ENCODE measurements around the gene TBC1D16. TPM values are rescaled to one million over a fixed set of nuclear protein-coding genes. Genes with fewer than 3 reads are reported as not detected.
A peak's percentile ranks its signal among the peaks of the same experiment; 100 is the strongest.

The TBC1D16 gene
- total RNA-seq, 2 donors from 2014 or later: 1.9 to 2.6 TPM

GRCh38 chr17:80027043-80027435 is 8.6 kb downstream of the TBC1D16 start:
- no peak for DNase-seq
- no peak overlapping the region for H3K27ac Mint-ChIP-seq
- H3K4me1 Mint-ChIP-seq: peaks cover 7% of the 10 kb centered on the region
- no peaks in the 10 kb centered on the region for H3K27me3 Mint-ChIP-seq
- H3K36me3 Mint-ChIP-seq (ENCODE audit: low read depth): no peaks in the 10 kb centered on the region
- no peaks in the 10 kb centered on the region for H3K9me3 ChIP-seq (ENCODE audit: control insufficient read depth, low read length, poor library complexity, severe bottlenecking)
- ATAC-seq: no peak
- H3K4me3 Mint-ChIP-seq: no peak overlapping the region

- no peak overlapping the region for H3K27ac Mint-ChIP-seq
- peaks cover 2% of the 10 kb centered on the region for H3K36me3 Mint-ChIP-seq (ENCODE audit: low read depth)
- H3K27me3 Mint-ChIP-seq: no peaks in the 10 kb centered on the region
- peaks cover 6% of the 10 kb centered on the region for H3K4me1 Mint-ChIP-seq
- DNase-seq (no peak), ATAC-seq (no peak)
- no peaks in the 10 kb centered on the region for H3K9me3 ChIP-seq (ENCODE audit: control insufficient read depth, low read length, poor library complexity, severe bottlenecking)
- H3K4me3 Mint-ChIP-seq: no peak overlapping the region
Measured at GRCh38 chr17:80026359-80027042, 9.2 kb downstream of the TBC1D16 start.

- H3K9me3 ChIP-seq (ENCODE audit: control insufficient read depth, low read length, poor library complexity, severe bottlenecking): no peaks in the 10 kb centered on the region
- H3K4me1 Mint-ChIP-seq: peaks cover 5% of the 10 kb centered on the region
- ATAC-seq (no peak), DNase-seq (no peak)
- no peak overlapping the region for H3K4me3 Mint-ChIP-seq
- H3K27me3 Mint-ChIP-seq: no peaks in the 10 kb centered on the region
- no peak overlapping the region for H3K27ac Mint-ChIP-seq
- H3K36me3 Mint-ChIP-seq (ENCODE audit: low read depth): peaks cover 3% of the 10 kb centered on the region
Measured at GRCh38 chr17:80025796-80026195, 9.9 kb downstream of the TBC1D16 start.

GRCh38 chr17:80025140-80025539 is 10.5 kb downstream of the TBC1D16 start:
- DNase-seq (no peak), ATAC-seq (no peak)
- Mint-ChIP-seq H3K36me3 (ENCODE audit: low read depth) (peaks cover 3% of the 10 kb centered on the region), H3K27me3 (no peaks in the 10 kb centered on the region), H3K27ac (no peak overlapping the region), H3K4me3 (no peak overlapping the region), H3K4me1 (peaks cover 5% of the 10 kb centered on the region)
- H3K9me3 ChIP-seq (ENCODE audit: control insufficient read depth, low read length, poor library complexity, severe bottlenecking): no peaks in the 10 kb centered on the region

GRCh38 chr17:80024206-80024972 is 11.3 kb downstream of the TBC1D16 start:
- no peaks in the 10 kb centered on the region for H3K27me3 Mint-ChIP-seq
- no peak for ATAC-seq

GRCh38 chr17:80023481-80024205 is 12.0 kb downstream of the TBC1D16 start:
- DNase-seq: no peak
- no peaks in the 10 kb centered on the region for H3K9me3 ChIP-seq (ENCODE audit: control insufficient read depth, low read length, poor library complexity, severe bottlenecking)
- ATAC-seq: no peak
- Mint-ChIP-seq H3K4me1 (peaks cover 3% of the 10 kb centered on the region), H3K27ac (no peak overlapping the region), H3K4me3 (no peak overlapping the region), H3K36me3 (ENCODE audit: low read depth) (peaks cover 3% of the 10 kb centered on the region), H3K27me3 (no peaks in the 10 kb centered on the region)

More at GRCh38 chr17:80024206-80024972, 11.3 kb downstream of the TBC1D16 start:
- H3K4me1 Mint-ChIP-seq: peaks cover 5% of the 10 kb centered on the region
- no peak overlapping the region for H3K4me3 Mint-ChIP-seq
- no peak for DNase-seq
- H3K27ac Mint-ChIP-seq: no peak overlapping the region
- peaks cover 3% of the 10 kb centered on the region for H3K36me3 Mint-ChIP-seq (ENCODE audit: low read depth)
- H3K9me3 ChIP-seq (ENCODE audit: control insufficient read depth, low read length, poor library complexity, severe bottlenecking): no peaks in the 10 kb centered on the region

- peaks cover 3% of the 10 kb centered on the region for H3K36me3 Mint-ChIP-seq (ENCODE audit: low read depth)
- no peaks in the 10 kb centered on the region for H3K27me3 Mint-ChIP-seq
- H3K4me1 Mint-ChIP-seq: peaks cover 3% of the 10 kb centered on the region
- ATAC-seq (no peak), DNase-seq (no peak)
- H3K9me3 ChIP-seq (ENCODE audit: control insufficient read depth, low read length, poor library complexity, severe bottlenecking): no peaks in the 10 kb centered on the region
- peak overlapping the region; percentile 4 for H3K4me3 Mint-ChIP-seq
- no peak overlapping the region for H3K27ac Mint-ChIP-seq
Measured at GRCh38 chr17:80021600-80021999, 14.1 kb downstream of the TBC1D16 start.

GRCh38 chr17:80018917-80019651 is 16.6 kb downstream of the TBC1D16 start:
- DNase-seq: no peak
- Mint-ChIP-seq H3K27me3 (no peaks in the 10 kb centered on the region), H3K4me1 (peaks cover 3% of the 10 kb centered on the region), H3K4me3 (no peak overlapping the region), H3K36me3 (ENCODE audit: low read depth) (peaks cover 3% of the 10 kb centered on the region), H3K27ac (no peak overlapping the region)
- ATAC-seq: no peak
- H3K9me3 ChIP-seq (ENCODE audit: control insufficient read depth, low read length, poor library complexity, severe bottlenecking): no peaks in the 10 kb centered on the region

GRCh38 chr17:80017226-80018010 is 18.3 kb downstream of the TBC1D16 start:
- peak overlapping the region; percentile 19 for H3K27ac Mint-ChIP-seq
- ATAC-seq: no peak

GRCh38 chr17:80012765-80013741 is 22.6 kb downstream of the TBC1D16 start:
- no peaks in the 10 kb centered on the region for H3K36me3 Mint-ChIP-seq (ENCODE audit: low read depth)
- H3K4me1 Mint-ChIP-seq: peaks cover 4% of the 10 kb centered on the region
- no peak overlapping the region for H3K27ac Mint-ChIP-seq
- no peak overlapping the region for H3K4me3 Mint-ChIP-seq
- H3K9me3 ChIP-seq (ENCODE audit: control insufficient read depth, low read length, poor library complexity, severe bottlenecking): no peaks in the 10 kb centered on the region
- DNase-seq (no peak), ATAC-seq (no peak)
- no peaks in the 10 kb centered on the region for H3K27me3 Mint-ChIP-seq

More at GRCh38 chr17:80017226-80018010, 18.3 kb downstream of the TBC1D16 start:
- Mint-ChIP-seq H3K27me3 (no peaks in the 10 kb centered on the region), H3K4me3 (no peak overlapping the region), H3K4me1 (peaks cover 3% of the 10 kb centered on the region), H3K36me3 (ENCODE audit: low read depth) (peaks cover 3% of the 10 kb centered on the region)
- DNase-seq: no peak
- H3K9me3 ChIP-seq (ENCODE audit: control insufficient read depth, low read length, poor library complexity, severe bottlenecking): no peaks in the 10 kb centered on the region

- no peak for ATAC-seq
- Mint-ChIP-seq H3K4me1 (peaks cover 4% of the 10 kb centered on the region), H3K36me3 (ENCODE audit: low read depth) (no peaks in the 10 kb centered on the region), H3K27me3 (no peaks in the 10 kb centered on the region), H3K4me3 (no peak overlapping the region), H3K27ac (no peak overlapping the region)
- no peak for DNase-seq
- no peaks in the 10 kb centered on the region for H3K9me3 ChIP-seq (ENCODE audit: control insufficient read depth, low read length, poor library complexity, severe bottlenecking)
Measured at GRCh38 chr17:80011989-80012555, 23.6 kb downstream of the TBC1D16 start.

All from T-helper 17 cell (primary cell).